HG03280 (cell line): ENCODE measurements around the gene ZBTB42.

Source experiments
- ATAC-seq: cut with Tn5 transposase; IDR thresholded peaks from one replicate; pipeline ENCODE4 v1.9.1; 2021; ENCODE audit warnings: mild to moderate bottlenecking, moderate library complexity; ENCODE audit not compliant: unreplicated experiment

The ZBTB42 gene

GRCh38 chr14:104782086-104782807, 18.7 kb upstream of the ZBTB42 start:
- no peak for ATAC-seq

DNA sequence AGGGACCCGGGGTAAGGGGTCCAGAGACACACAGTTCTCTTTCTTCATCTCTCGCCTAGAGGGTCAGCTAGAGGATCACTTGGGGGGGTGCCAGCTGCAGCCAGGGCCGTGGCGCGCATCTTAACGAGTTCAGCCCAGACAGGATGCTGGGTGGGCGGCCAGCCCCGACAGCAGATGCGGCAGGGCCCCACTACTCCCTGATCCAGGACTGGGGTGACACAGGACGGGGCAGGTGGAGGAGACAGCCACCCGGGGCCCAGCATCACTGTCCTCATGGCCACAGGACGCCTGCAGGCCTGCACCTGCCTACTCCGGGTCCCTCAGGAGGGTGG, 18.1 kb upstream of the ZBTB42 start:
- no peak for ATAC-seq

- no peak for ATAC-seq
Measured at GRCh38 chr14:104783484-104784217, 17.2 kb upstream of the ZBTB42 start.

- ATAC-seq: no peak
Measured at GRCh38 chr14:104784218-104784568, 16.7 kb upstream of the ZBTB42 start.

- ATAC-seq: no peak
Measured at GRCh38 chr14:104784846-104785707, 15.8 kb upstream of the ZBTB42 start.

DNA sequence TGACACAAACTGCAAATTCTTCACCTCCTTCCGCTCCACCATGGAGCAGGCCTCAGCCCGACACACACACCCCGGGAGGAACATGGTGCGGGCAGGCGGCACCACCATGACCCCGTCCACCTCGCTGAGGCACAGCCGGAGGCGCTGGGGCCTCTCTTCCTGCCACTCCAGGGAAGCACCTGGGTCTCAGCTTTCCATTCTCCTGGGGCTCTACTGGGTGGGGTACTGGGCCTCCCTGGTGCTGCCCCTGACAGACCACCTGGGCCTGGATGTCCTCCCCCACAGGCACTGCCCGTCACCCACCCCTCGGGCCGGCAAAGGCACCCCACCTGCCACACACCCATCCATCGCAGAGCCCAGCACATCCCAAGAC, 15.2 kb upstream of the ZBTB42 start:
- no peak for ATAC-seq

GRCh38 chr14:104786091-104786586, 14.8 kb upstream of the ZBTB42 start:
- no peak for ATAC-seq

GRCh38 chr14:104786726-104787675, 13.9 kb upstream of the ZBTB42 start:
- no peak for ATAC-seq

GRCh38 chr14:104787736-104788135, 13.2 kb upstream of the ZBTB42 start:
- ATAC-seq: no peak

- ATAC-seq: no peak
Measured at GRCh38 chr14:104788161-104788818, 12.6 kb upstream of the ZBTB42 start.

GRCh38 chr14:104788873-104789663, 11.8 kb upstream of the ZBTB42 start:
- ATAC-seq: no peak

DNA sequence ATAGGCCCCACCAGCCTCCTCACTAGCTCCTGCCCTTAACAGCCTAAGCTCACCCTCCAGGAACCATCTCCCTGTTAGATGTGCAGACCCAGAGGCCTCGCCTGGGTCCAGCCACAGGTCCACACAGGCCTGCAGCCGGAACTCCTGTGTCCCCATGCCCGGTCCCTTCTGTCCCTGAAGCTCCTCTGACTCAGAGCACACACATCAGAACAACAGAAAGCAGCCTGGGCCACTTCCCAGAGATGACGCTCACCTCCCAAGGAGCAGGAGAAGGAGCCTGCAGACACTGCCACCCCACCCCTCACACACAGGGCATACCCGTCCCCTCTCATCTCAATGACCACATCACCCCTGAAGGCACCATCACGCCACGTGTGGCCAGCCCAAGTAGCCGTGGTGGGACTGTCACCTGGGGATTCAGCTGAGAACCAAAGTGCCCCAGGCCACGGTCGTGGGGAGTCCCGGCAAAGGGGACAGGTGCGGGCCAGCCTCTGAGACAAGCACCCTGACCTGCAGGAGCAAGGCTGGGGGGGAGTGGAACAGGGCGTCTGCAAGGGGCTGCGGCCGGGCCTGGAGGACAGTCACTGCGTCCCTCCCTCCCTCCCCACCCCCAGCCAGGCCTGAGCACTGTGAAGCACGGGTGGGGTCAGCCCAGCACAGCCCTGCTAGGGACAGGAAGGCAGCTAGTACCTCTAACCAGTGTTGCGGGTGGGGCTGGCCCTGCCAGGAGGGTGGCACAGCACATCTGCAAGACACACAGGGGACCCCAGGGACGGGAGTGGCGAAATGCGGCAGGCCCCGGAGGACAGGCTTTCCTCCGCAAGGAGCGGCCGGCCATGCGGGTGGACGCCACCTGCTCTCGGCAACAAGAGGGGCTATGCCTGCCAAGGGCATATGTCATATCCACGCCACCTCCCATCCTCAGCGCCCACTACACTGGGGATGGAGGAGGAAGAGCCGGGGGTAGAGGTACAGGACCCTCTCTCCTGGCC, 10.9 kb upstream of the ZBTB42 start:
- no peak for ATAC-seq

DNA sequence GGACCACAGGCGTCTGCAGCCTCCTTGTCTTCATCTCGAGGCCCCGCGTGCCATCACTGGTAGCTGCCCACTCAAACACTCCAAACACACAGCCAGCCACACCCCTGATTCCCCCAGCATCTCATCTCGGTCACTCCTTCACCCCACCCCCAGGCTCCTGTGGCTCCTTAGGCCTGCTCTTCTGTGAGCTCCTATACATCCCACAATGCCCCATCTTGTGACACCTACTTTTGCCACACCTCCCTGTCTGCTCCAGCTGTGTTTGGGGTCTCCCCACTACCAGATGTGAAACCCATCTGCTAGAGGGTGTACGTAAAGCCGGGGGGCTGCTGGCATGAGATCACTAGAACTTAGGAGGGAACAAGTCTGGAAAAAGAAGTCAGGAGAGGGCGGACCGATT, 9.5 kb upstream of the ZBTB42 start:
- no peak for ATAC-seq

DNA sequence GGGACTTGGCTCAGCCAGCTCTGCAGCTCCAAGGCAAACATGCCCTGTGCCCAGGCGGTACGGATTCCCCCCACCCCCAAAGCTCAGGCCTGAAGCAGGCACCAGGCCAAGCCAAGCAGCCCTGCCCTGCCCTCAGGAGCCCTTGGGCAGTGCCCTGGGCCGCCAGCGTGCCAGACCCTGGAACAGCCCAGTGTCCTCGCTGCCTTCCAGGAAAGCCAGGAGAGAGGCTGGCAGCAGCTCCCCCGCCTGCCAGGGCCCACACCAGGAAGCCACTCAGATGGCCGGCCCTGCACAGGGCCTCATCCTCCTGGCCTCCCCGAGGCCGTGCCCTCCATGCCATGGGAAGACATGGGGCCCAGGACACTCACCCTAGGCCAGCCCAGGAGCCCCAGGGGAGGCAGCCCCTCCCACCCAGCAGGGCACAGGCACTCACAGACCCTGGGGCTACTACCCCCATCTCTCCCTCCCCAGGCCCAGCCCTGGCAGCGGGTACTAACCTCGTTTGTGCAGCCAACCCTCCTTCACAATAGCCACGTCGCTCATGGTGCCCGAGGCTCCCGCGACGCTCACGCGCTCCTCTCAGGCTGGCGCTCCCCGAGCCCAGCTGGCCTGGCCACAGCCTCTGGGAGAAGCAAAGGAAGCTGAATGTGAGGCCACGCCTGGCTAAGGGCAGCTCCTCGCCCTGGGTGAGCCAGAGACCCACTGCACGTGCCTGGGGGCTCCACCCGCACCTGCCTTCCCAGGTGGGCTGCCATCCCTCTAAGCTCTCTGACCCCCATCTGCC, 8.6 kb upstream of the ZBTB42 start:
- ATAC-seq: no peak

GRCh38 chr14:104792945-104793702, 7.8 kb upstream of the ZBTB42 start:
- no peak for ATAC-seq

DNA sequence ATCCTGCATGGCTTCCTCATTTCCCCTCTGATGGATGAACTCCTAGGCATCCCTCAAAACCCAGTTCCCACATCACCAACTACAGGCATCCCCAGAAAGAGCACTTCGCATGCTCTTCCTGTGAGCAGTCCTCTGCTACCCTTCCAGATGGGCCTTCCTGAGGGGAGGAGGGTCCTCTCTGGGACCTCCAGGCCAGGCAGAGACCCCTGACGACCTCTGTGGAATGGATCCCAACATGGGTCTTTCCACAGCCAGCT, 7.3 kb upstream of the ZBTB42 start:
- ATAC-seq: no peak

DNA sequence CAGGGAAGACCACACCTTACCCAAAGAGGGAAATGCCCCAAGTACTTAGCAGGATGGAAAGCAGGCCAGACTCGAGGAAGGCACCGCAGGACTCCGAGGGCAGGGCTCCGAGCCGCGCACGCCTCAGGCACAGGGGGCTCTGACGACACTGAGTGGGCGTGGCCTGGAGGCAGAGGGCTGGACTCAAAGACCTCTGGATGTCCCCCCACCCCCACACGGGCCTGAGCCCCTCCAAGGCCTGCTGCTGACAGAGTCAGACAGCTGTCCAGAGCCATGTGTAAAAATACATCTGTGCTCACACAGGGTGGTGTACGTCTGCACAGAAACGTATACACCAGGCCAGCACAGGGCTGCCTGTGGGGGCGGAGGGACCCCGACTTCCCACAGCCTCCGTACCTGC, 6.8 kb upstream of the ZBTB42 start:
- ATAC-seq: no peak
